GM06990 (cell line): ENCODE measurements around the gene M1AP.

Source experiments
- DNase-seq: peaks from one replicate; pipeline ENCODE4 v3.0.0-alpha.2; 2011; ENCODE audit not compliant: insufficient read length; ENCODE audit errors: extremely low read depth
- H3K27me3 ChIP-seq: replicated peaks from 2 replicates; pipeline ENCODE4 v1.6.0; 2011; ENCODE audit warnings: low read length; ENCODE audit not compliant: control insufficient read depth, insufficient read depth
- H3K36me3 ChIP-seq: 2 replicates; pipeline ENCODE4 v1.5.1; 2011; ENCODE audit warnings: low read length; ENCODE audit not compliant: control insufficient read depth, insufficient read depth
- H3K4me3 ChIP-seq: replicated peaks from 2 replicates; pipeline ENCODE4 v1.5.1; 2011; ENCODE audit warnings: low read depth, mild to moderate bottlenecking, control low read depth, low read length
- TF ChIP-seq, protein P1 (sequence below): IDR thresholded peaks from 2 replicates; pipeline ENCODE4 v1.5.1; 2011; ENCODE audit warnings: low read length, control low read depth, mild to moderate bottlenecking, inconsistent platforms; ENCODE audit not compliant: insufficient read depth, poor library complexity, severe bottlenecking

The M1AP gene

DNA sequence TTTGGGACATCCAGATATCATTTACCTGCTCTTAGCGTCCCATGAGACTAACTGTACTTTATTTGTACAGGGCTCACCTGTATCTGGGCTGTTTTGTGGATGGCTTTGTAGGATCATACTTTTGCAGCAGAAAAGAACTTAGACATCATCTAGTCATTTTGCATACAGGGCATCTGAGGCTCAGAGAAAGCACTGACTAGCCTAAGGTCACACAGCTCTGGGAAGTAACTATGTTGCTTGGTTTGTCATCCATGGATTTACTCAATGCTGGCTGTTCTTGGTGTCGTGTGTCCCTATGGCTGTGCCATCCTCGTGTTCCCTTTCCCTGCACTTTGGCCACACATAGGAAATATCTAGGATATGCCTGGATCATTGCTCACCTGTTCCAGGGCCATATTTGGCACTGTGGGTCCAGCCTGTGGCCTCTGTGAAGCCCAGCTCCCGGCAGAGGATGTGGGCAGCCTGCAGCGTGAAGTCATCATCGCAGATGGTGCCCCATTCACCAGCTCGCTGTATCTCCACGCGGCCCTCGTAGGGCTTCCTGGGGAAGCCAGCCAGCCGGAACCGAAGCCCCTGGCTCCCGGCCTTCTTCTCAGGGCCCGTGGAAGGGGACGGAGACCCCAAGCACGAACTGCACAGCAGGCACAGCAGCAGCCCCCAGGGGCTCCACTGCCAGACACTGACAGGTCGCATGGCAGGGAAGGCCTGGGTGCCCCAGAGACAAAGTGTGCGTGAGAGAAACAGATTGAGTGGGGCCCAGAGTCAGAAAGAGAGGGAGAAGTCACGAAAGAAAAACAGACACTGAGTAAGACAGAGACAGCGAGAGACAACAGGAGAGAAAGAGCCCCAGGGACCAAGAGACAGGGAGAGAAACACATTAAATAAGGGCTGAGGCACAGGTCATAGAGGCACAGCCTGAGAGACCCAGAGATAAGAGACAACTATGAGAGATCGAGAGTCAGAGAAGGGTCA is 95.9 kb downstream of the M1AP start:
- peak; percentile 70 for DNase-seq
- TF ChIP-seq, protein P1, sequence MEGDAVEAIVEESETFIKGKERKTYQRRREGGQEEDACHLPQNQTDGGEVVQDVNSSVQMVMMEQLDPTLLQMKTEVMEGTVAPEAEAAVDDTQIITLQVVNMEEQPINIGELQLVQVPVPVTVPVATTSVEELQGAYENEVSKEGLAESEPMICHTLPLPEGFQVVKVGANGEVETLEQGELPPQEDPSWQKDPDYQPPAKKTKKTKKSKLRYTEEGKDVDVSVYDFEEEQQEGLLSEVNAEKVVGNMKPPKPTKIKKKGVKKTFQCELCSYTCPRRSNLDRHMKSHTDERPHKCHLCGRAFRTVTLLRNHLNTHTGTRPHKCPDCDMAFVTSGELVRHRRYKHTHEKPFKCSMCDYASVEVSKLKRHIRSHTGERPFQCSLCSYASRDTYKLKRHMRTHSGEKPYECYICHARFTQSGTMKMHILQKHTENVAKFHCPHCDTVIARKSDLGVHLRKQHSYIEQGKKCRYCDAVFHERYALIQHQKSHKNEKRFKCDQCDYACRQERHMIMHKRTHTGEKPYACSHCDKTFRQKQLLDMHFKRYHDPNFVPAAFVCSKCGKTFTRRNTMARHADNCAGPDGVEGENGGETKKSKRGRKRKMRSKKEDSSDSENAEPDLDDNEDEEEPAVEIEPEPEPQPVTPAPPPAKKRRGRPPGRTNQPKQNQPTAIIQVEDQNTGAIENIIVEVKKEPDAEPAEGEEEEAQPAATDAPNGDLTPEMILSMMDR, result no peak

DNA sequence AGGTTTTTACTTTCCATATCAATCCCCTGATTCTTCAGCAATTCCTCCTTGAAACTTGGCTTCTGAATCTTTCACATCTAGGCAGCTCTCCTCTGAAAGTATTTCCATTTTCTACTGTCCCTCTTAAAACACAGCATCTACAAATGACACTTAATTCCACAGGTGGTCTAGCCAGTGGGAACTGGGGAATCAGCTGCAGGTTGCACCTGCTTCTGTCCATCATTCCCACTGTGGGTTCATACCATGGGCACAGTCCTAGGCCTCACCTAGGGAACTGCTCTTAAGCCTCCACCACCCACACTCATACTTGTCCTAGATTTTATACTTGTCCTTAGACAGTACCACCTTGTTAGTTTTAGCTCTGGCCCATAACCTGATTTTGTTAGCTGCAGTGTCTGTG is 96.6 kb downstream of the M1AP start:
- Histone ChIP-seq H3K36me3 (peaks cover 2% of the 10 kb centered on the region), H3K4me3 (peak overlapping the region; percentile 83), H3K27me3 (no peaks in the 10 kb centered on the region)
- TF ChIP-seq, protein P1, result no peak
- no peak for DNase-seq

More for the DNA sequence above, 95.9 kb downstream of the M1AP start:
- H3K27me3 ChIP-seq, result no peaks in the 10 kb centered on the region
- peaks cover 9% of the 10 kb centered on the region for H3K36me3 ChIP-seq
- H3K4me3 ChIP-seq, result peak overlapping the region; percentile 83

DNA sequence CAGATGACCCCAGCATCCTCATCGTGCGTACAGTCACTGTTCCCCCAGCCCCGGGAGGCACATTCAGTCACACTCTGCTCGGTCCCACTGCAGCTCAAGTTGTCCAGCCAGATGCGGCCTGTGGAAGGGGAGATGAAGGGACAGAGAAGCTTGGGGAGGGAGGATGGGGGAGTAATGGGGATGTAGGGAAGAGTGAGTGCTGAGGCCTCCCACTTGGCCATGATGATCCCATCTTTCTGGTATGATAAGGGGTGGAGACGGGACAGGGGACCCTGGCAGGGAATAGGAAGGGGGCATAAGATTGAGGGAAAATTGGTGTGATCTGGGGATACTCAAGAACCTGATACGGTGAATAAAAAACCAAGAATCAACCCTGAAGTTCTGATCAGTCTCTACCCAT is 97.9 kb downstream of the M1AP start:
- Histone ChIP-seq H3K27me3 (no peaks in the 10 kb centered on the region), H3K36me3 (no peaks in the 10 kb centered on the region; the same call in none of the 2 replicates), H3K4me3 (peak overlapping the region; percentile 83)
- DNase-seq, result no peak
- TF ChIP-seq, protein P1, result no peak

DNA sequence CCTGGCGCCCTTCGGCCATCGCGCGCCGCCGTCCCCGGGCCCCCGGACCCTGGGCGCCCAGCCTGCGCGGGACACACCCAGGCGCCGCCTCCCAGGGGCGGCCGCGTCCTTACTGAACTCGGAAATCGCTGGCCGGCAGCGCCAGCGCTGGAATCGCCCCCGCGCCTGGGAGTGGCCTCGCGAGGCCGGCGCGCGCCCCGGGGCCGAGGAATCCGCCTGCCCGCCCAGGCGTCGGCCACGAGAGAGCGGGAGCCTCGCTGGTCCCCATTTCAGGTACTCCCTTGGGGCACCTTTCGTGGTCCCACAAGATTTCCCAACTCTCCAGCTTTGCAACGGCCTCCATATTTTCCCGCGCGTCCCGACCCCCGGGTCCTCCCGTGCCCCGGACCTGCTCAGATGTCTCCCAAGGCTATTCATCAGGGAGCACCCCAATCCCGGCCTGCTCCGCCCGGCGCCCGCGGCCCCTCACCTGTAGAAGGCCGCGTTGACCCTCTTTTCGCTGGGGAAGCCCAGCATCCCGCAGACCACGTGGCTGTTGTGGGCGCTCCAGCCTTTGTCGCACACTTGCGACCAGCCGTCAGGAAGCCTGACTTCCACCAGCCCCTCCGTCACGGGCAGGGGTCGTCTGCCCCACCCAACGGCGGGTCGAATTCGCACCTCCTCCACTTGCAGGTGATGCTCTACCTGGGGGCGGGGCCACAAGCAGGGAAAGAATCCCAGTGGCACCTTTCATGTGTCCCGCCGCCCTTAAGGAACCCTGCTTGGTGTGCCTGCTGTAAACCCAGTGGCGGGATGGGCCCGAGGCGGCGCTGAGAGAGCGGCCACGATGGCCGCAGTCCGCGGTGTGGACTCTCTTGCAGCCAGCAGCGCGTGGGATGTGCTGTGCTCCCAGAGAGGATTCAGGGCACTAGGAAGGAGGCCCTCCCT is 99.0 kb downstream of the M1AP start:
- TF ChIP-seq, protein P1, result no peak
- DNase-seq, result peak; percentile 65
- H3K27me3 ChIP-seq, result no peaks in the 10 kb centered on the region
- peak overlapping the region; percentile 83 for H3K4me3 ChIP-seq
- H3K36me3 ChIP-seq, result no peaks in the 10 kb centered on the region; the same call in none of the 2 replicates

DNA sequence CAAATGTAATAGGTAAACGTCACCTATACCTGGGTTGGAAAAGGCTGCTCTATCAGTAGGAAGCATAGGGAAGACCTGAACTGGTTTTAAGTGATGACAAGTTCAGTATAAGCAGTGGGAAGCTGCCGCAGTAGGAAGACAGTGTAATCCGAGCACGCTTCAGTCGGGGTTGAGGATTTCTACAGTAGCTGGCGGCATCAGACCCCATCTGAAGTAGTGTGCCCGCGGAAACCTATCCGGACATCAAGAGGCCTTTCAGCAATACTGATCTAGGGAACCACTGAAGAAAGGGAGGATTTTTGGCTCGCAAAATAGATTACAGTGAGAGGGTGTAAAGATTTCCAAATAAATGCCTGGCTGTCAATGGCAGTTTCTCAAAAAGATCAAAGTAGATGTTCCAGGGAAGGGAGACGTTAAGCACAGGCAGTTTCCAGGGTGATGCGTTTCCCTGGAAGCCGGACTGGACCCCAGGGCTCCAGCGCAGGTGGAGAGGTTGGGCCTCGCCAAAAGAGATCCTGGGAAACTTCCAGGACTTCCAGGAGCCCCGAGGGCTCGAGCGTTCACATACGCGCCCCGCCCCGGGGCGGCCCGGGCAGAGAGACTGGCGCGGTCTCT is 99.7 kb downstream of the M1AP start:
- H3K27me3 ChIP-seq, result no peaks in the 10 kb centered on the region
- peak overlapping the region; percentile 83 for H3K4me3 ChIP-seq
- DNase-seq, result no peak
- TF ChIP-seq, protein P1, result no peak
- H3K36me3 ChIP-seq, result no peaks in the 10 kb centered on the region; the same call in none of the 2 replicates
